Activated T-cell treated with anti-CD3 and anti-CD28 coated beads, Interleukin-2, amount 50 U/mL, for 1 hour (primary cell): ENCODE results near the gene VPS52.
"Not testable (repeated sequence)": the region's sequence is repeated elsewhere in the genome, so short reads cannot be mapped to it uniquely, and the experiment has no call there.

ENCODE experiments used
- DNase-seq: peaks from one replicate; pipeline ENCODE4 v3.0.0-alpha.2; 2020

VPS52 gene

DNA sequence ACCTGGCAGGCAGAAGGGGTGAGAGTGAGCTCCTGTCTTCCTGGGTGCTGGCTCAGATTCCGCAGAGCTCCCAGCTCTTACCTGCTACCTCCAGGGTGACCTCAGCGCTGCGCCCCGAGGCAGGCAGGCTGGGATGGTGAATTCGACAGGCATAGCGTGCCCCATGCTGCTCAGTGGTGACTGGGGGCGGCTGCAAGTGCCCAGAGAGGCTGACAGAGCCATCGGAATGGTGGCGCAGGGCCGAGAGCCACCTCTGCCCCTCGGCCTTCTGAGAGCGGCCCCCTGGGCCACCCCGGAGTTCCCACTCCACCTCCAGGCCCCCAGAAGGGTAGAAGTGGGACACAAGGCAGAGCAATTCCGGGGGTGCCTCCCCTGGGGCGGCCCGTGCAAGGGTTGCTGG is 32.5 kb upstream of the VPS52 start:
- DNase-seq, result no peak

DNA sequence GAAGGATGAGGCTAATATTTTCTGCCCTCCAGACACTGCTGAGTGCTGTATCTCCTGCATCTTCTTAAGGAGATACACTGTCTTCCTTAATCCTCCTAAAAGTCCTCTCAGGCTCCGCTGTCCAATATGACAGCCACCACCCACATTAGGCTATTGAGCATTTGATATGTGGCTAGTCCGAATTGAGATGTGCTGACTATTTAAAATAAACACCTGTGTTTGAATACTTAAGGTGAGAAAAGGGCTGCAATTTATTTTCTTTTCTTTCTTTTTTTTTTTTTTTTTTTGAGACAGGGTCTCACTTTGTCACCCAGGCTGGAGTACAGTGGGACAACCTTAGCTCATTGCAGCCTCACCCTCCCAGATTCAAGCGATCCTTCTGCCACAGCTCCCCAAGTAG is 30.2 kb upstream of the VPS52 start:
- DNase-seq, result no peak

DNA sequence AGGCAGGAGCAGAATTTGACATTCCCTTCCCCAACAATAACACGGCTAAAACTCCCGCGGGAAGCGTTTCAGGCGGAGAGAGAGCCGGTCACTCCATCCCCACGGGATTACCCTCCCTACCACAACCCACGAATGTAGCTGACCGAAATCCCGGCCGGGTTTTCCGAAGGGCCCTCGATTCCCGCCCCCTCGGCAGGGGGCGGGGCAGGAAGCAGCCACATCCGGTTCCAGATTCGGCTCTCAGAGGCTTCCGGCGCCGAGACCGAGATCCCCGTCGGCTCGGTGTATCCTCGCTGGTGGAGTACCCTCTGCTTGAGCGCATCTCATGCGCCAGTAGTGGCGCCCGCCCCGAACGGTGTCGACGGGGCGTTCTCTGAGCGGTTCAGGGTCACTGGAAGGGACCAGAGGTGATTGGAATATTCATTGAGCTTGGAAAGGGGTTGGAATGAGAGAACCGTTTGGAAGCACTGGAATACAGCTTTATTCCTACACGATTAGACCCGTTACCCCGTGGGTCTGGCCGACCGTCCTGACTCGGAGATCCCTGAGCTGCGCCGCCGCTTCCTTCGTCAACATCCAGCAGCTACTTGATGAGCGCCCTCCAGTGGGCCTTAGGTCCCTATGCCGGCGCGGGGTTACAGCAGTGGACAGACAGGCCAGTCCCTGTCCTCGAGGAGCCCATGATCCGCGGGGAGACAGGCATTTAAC is 27.7 kb upstream of the VPS52 start:
- DNase-seq, result peak; percentile 94

DNA sequence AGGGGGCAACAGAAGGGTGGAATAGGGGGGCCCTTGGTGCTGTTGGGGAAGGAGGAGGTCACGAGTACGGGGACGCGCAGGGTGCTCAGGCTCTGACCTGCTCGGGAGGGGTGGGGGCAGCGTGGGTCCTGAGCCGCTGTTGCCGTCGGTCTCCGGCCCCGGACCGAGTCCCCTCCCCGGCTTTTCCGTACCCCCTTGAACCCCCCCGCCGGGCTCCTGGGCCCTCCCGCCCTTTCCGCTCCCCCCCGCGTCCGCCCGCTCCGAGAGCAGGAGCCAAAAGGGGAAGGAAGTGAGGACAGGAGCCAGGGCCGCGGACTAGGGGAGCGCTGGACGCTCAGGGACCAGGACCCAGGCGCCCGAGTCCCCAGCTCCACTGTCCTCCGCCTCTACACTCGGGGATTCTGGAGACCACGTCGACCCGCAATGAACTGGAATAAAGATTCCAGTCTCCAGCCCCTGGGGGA is 27.1 kb upstream of the VPS52 start, which contains the start of gene RGL2:
TSS of gene RGL2 (minus strand) at position 170 of the 464 bp plus-strand sequence. CDS start 332 bp downstream, outside the sequence.
- no peak for DNase-seq

DNA sequence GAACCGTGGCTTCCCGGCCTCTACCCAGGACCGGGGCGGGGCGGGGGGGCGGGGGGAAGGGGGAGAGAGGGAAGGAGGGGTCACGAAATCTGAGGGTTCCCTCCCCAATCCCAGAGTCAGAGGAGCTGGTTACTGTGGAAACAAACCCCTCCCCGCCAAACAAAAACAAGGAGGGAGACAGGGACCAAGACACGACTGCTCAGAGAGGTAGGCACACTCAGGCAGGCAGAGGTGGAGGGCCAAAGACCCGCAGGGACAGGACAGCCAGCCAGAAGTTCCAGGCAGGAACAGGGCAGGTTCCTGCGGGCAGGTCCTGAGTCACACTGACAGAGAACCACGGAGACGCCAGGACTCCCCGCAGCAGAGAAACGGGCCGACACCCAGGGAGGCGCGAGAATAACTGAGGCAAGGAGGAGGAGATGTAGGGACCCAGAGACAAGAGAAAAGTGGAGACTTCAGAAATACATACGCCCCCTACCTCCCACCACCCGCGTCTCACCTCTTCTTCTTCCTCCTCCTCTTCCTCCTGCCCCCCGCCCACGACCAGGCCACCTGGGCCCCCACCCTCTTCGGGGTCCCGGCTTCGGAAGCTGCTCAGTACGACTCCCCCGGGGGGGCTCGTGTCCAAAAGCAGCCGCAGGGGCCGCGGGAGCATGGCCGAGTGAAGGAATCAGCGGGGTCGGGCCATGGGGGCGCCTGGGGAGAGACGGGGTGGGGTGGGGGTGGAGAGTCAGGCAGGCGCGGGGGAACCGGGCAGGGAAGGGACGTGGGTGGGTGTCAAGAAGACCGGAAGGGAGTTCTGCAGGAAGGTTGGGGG is 26.5 kb upstream of the VPS52 start:
- peak; percentile 69 for DNase-seq

DNA sequence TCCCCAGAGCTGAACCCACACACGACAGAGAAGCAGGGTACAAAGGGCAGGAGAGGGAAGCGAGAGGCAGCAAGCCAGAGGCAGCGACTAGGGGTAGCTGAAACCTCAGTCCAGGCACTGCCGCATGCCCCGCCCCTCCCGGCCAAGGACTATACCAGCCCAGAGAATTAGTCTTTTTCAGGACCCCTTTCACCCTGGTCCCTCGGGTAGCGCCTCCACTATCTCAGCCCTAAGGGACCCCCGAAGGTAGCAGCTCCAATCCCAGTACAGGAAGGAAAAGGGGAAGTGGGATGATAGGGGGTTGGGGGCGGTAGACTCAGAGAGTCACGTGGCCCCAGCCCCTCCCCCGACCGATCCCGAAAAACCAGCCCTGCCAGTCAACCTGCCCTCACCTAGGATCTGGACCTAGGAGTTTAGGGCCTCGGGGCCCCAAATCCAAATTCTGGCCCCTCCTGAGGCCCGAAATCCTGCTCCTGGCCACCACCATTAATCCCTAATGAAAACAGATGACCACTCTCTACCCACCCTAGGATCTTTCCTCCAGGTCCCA is 25.8 kb upstream of the VPS52 start:
- no peak for DNase-seq

DNA sequence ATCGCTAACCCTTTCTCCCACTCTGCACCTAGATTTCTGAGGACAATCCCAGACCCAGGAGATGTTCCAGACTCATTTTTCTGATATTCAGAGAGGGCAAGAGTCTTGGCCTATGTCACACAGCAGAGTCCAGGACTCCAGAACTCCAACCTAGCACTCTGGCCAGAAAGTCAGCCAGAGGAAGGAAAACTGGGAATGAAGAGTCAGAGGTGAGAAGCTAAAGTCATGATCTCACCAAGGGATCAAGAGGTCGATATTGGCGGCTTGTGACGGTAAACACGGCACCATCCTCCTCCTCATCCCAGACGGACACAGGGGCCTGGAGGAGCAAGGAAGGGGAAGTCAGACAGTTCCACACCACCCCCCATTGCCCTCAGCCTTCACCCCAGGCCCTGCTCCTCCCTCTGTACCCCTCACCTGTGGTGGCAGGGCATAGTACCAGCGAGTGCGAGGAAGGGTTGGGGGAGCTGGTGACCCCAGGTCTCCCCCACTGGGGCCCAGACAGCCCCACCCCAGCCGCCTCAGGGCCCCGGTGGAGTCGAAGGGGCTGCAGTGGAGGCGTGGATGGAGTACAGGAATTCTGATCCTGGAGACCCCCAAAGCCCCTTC is 25.2 kb upstream of the VPS52 start:
- DNase-seq, result no peak

DNA sequence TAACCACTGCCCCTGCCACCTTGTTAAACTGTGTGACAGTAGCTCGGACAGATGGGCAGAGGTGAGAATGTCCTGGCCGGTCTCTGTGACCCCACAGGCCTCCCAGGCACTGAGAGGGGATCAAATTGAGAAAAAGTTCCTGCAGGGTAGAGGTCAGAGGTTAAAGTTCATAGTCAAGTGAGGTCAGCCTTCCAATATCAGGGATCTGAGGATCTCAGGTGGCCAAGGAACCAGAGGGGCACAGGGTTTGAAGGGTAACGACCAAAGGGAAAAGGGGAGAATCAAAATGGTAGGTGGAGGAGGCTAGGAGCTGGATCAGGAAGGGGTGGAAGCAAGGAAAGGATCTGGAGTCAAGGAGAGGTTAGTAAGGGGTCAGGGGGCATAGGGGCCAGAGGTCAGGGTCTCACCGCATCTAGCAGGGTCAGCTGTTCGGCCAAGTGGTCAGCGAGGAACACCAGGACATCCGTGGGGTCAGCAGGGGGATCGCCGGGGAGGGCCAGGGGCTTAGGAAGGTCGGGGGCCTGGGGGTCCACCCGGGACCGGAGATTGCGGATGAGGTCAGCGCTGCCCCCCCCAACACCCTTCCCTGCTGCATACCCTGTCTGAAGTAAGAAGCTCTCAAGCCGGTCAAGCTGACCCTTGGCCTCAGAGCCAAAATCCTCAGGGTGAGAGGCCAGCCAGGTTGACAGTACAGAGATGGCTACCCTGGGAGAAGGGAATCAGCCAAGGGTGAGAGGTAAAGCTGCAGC is 24.1 kb upstream of the VPS52 start:
- DNase-seq, result no peak

DNA sequence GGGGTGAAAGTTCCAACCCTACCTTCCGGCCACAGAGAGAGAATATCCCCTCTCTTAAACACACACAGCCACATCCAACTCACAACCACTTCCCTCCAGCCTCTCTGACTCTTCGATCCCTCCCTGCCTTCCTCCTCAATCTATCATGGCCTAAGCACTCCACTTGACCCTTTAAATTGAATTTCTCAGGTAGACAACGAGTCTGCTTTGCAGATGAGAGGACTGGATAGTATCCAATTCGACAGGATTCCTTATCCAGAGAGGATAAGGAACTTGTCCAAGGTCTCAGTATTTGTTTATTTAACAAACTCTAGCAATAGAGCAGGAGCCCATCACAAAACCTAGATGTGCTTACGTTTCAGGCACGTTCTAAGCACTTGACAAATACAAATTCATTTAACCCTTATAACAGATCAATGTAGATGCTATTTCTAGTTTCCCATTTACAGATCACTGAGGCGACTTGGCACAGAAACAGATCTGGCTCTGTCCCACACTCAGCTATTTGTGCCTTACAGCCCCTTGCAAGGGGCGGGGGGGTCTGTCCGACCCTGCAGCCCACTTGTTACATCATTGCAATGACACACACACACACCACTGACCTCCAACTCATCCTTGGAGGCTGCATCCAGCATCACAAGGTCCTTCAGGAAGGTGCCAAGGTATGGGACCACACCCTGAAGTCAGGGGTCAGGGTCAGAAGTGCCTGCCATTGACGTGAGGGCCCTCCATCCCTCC is 22.6 kb upstream of the VPS52 start:
- DNase-seq, result no peak

DNA sequence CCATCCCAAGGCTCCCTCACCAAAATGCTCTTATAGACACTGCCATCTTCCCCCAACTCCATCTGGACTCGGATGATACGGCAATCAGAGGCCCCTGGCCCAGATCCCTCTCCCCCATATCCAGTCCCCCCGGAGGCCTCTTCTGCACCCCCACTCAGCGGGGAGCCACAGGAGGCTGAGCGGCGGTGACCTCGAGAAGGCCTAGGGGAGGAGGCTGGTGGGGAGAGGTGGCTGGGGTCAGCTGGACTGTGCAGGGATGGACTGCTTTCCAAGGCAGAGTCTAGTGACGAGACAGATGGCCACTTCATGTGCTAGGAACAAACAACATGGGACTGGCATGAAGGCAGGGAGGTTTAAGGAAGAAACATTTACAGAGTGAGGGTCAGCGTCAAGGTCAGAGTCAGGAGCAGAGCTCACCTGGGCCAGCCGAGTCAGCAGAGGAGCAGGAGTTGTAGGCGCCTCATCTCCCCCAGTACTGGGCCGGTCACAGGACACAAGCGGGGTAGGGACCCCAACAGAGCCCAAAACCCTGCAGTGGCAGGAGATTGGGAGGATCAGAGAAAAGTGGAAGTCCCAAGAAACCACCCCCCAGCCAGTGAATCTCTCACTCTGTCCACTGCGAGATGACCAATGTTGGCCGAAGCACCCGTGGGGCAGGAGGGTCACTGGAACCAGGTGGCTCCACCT is 21.5 kb upstream of the VPS52 start:
- no peak for DNase-seq

DNA sequence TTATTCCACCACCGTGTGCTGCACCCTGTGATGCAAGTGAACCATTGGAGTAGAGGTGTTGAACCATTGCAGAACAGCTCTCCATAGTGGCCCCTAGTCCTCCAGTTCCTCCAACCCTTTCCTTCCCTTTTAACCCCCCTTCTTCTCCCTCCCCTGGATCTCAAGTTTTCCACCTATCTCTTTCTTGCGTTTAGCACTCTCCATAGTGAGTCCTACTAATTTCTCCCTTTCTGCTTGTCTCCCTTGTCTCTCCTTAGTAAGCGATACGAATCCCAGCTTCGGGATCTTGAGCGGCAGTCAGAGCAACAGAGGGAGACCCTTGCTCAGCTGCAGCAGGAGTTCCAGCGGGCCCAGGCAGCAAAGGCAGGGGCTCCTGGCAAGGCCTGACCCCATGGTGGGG is 18.8 kb upstream of the VPS52 start:
- no peak for DNase-seq

DNA sequence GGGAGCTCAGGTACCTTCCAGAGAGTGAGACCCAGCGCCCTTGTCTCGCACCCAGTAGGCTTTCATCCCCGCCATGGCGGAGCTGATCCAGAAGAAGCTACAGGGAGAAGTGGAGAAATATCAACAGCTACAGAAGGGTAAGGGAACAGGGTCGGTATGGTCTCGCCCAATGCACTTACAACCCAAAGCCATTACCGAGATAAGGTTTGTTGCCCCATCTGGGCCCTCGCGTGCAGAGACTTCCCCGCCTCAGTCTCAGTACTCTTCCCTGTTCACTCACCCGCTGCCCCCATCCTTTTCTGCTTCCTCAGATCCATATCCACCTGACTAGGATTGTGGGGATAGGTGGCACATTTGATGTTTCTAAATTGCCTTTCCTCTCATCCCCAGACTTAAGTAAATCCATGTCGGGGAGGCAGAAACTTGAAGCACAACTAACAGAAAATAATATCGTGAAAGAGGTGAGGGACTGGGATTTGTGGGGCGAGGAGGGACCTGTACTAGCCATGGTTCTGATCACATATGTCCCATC is 18.2 kb upstream of the VPS52 start:
- DNase-seq, result no peak

DNA sequence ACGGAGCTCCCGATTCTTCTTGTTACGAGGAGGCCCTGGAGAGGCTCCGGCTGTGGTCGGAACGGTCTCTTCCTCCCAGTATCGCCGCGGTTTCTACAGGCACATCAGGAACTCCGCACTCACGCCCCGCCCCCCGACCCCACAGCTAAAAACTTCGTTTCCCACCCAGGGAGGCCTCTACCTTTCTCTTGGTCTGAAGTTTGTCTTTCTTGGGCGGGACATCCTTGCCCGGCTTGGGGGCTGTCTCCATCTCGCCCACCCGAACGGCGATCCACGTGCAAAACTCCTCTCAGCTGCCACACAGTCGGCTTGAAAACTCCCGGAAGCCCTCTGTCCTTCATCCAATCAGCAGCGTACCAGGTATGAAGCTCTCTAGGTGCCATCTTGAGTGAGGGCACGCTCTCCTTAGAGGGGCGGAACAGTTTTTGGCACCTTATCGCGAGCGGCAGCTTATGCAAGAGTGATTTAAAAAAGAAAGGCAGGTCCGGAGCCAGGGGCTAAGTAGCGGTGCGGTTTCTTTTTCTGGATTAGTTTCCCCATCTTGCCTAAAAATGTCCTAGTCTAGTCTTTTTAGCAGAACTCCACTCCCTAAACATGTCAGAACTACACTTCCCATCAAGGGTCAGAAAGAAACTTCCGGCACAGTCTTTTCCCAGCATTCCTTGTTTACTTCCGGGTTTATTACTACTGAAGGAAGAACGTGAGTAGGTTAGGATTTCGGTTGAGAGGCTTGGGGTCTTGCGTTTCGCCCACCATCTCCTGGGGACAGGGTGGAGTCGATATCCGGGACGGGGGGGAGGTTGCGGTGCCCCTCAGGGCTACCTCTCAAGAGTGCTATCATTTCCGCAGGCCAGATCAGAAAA is 17.5 kb upstream of the VPS52 start, which contains the start of the genes PFDN6 and WDR46:
TSS of gene PFDN6 (plus strand) at position 681 of the 863 bp plus-strand sequence. CDS start 256 bp downstream, outside the sequence.
TSS of gene WDR46 (minus strand) at position 319 of the 863 bp plus-strand sequence. CDS start at position 250, 69 bp downstream.
- peak; percentile 80 for DNase-seq

DNA sequence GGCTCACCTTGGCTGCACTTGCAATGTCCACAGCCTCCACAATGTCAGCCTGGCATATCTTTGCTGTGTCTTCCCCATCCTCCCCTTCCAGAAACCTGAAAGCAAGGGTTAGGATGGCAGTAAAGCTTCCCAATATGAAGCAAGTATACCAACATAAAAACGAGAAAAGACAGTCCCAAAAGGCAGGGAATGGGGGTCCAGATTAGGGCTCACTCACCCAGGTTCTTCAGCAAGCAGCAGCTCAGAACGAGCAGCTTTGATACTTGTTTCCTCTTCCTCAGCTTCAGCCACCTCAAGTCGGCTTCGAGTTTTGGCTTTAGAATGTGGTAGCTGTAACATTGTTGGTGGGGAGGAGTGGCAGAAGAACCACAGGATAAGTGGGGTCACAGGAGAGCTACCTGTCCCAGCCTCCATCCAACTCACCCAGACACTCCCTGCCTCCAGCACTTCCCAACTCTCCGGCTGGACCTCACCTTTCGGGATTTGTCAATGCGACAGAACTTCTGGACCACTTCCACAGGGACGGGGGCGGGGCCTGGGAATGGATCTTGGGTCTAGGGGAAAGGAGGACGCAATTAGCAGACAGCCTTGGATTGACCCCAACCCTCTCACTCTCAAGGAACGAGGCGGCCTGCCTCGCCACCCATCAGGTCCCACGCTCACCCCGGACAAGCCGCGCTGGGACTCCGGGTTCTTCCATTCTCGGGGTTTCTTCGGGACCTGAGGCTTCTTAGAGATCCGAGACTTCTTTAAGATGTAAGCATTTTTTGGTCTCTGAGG is 16.7 kb upstream of the VPS52 start:
- no peak for DNase-seq

DNA sequence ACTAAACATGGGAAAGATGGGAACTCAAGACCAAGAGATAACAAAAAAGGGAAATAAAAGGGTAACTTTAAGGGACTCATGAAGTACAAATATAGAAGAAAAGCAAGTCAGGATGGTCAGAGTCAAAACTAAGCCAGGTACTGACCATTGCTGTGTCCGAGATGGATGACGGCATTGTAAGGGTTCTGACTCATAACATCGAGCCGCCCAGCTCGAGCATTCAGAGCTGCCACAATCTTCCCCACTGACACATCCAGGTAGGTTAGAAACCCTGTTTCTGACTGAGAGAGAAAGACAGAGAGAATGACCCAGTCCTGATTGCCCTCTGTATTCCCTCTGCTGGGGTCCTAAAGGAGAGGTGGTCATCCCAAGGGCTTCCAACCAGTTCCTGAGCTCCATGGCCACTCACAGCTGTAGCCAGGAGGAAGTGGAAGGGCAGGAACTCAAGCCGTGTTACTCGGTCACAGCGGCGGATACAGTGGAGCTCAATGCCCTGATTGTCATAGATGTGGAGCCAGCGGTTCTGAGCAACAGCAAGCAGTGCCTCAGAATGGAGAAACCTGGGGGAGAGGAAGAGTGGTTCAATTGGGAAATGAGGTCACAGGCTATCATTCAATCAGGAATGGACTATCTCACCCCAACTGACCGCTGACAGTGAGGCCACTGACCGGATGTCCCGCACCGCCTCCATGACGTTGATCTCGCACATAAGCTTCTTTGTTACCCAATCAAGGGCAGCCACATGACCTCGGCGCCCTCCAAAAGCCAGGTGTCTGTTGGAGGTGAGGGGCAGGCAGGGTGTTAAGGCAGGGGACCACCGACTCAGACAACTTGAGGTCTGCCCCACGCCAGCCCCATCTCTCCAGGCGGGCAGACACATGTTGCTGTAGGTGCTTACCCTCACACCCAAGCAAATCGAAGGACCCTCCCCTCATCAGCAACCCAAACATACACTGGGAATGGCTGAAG is 15.6 kb upstream of the VPS52 start:
- no peak for DNase-seq

DNA sequence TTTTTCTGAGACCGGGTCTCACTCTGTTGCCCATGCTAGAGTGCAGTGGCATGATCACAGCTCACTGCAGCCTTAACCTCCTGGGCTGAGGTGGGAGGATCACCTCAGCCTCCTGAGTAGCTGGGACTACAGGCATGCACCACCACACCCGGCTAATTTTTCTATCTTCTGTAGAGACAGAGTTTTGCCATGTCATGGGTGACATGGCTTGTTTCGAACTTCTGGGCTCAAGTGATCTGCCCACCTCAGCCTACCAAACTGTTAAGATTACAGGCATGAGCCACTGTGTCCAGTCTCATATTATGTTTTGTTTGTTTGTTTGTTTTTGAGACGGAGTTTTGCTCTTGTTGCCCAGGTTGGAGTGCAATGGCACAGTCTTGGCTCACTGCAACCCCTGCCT is 13.5 kb upstream of the VPS52 start:
- not testable (repeated sequence) for DNase-seq

DNA sequence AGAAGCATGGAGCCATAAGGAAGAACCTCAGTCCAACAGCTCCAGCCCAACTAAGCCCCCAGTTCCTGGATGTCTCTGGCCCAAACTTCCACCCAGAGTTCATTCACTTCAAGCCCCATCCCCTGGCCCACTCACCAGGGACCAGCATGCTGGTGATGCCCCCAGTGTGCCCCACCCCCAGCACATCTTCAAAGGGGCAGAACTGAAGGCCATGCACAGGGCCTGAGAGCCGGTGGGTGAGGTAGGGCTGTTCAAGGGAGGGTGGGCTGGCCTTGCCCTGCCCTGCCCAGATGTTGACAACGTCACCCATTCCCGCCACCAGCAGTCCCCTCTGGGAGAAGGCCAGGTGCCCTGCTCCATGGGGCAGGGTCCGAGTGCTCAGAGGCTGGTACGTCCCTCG is 8.9 kb upstream of the VPS52 start:
- no peak for DNase-seq
